ENCODE results near the gene DST. TPM values are rescaled to one million over a fixed set of nuclear protein-coding genes. Genes with fewer than 3 reads are reported as not detected.

Gene DST
- total RNA-seq, 2 experiments from 2014 or later, result 5.7 to 5.9 TPM

DNA sequence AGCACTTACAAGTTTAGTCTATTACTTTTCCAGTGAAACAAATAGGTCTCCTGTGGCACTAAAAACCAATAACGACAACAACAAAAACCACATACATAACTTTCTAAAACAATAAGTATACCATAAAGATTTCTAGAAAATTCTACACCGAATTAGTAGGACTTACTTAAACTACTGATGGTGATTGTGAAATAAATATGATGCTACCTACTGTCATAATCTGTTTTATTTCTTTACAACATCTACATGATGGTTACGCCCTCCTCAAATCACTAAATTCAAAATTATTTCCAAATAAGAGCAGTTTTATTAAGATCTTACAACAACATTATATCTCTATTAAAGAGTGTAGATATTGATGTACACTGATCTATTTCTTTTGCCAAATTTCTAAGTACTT is 147.0 kb downstream of the DST start:
- Histone ChIP-seq H3K27me3 (ENCODE audit: control insufficient read depth in 1 of 2, insufficient read depth in 2 of 2, low read length in 2 of 2) (no peaks in the 10 kb centered on the region), H3K36me3 (ENCODE audit: insufficient read depth, low read length) (no peaks in the 10 kb centered on the region), H3K4me1 (ENCODE audit: insufficient read depth, low read length) (no peaks in the 10 kb centered on the region), H3K27ac (ENCODE audit: low read depth in 1 of 2, low read length in 2 of 2) (no peak overlapping the region), H3K4me3 (ENCODE audit: low read length) (no peak overlapping the region), H3K9me3 (ENCODE audit: control insufficient read depth in 1 of 2, insufficient read depth in 1 of 2, low read length in 2 of 2) (no peaks in the 10 kb centered on the region)
- no peaks in the 10 kb centered on the region for H3K4me1 Mint-ChIP-seq (ENCODE audit: low read depth)
- ATAC-seq (ENCODE audit: poor library complexity) (no peak), DNase-seq (no peak)
- no peaks in the 10 kb centered on the region for H3K9me3 Mint-ChIP-seq
- H3K27me3 Mint-ChIP-seq, result no peaks in the 10 kb centered on the region
- no peaks in the 10 kb centered on the region for H3K36me3 Mint-ChIP-seq (ENCODE audit: low read depth)
- H3K27ac Mint-ChIP-seq, result no peak overlapping the region
- CTCF ChIA-PET, result no interaction called here
- POLR2A ChIA-PET, result no interaction called here
- TF ChIP-seq, protein P1, sequence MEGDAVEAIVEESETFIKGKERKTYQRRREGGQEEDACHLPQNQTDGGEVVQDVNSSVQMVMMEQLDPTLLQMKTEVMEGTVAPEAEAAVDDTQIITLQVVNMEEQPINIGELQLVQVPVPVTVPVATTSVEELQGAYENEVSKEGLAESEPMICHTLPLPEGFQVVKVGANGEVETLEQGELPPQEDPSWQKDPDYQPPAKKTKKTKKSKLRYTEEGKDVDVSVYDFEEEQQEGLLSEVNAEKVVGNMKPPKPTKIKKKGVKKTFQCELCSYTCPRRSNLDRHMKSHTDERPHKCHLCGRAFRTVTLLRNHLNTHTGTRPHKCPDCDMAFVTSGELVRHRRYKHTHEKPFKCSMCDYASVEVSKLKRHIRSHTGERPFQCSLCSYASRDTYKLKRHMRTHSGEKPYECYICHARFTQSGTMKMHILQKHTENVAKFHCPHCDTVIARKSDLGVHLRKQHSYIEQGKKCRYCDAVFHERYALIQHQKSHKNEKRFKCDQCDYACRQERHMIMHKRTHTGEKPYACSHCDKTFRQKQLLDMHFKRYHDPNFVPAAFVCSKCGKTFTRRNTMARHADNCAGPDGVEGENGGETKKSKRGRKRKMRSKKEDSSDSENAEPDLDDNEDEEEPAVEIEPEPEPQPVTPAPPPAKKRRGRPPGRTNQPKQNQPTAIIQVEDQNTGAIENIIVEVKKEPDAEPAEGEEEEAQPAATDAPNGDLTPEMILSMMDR (IDR thresholded peaks at IDR 0.05), result no peak
- intact Hi-C loops (cut with DNase I, micrococcal nuclease), result no loop called here
- no peak overlapping the region for H3K4me3 Mint-ChIP-seq

DNA sequence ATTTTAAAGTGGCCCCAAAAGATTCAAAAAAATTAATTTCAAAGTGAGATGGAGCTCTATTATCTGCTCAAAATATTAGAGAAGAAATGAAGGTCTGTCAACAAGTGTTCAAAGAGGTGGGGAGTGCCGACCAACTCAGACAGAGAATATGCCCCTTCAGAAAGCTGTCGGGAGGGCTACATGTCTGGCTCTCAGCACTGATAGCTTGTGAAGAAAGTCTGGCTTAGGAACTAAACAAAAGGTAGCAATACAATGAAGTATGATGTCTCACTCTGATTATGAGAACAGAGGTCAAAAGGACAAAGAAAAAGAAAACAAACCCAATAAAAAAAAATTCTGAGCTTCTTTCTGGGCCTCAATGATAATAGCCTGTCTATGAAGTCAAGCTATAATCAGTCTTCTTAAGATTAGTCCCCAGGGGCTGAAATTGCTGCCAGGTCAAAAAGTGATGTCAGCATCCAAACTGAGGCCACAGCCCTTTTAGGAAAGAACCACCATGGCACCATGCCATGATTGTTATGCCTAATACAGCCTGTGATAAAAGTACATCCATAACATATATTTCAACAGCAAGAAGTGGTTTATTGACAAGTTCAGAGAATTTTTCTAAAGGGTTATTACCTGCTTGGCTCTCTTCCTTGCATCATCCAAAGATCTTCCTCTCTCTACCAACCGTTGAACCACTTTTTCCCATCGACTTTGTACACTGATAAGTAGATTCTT is 150.9 kb downstream of the DST start:
- H3K27me3 ChIP-seq (ENCODE audit: control insufficient read depth in 1 of 2, insufficient read depth in 2 of 2, low read length in 2 of 2), result no peaks in the 10 kb centered on the region
- no peaks in the 10 kb centered on the region for H3K27me3 Mint-ChIP-seq
- H3K4me1 ChIP-seq (ENCODE audit: insufficient read depth, low read length), result no peaks in the 10 kb centered on the region
- no peaks in the 10 kb centered on the region for H3K36me3 Mint-ChIP-seq (ENCODE audit: low read depth)
- H3K27ac Mint-ChIP-seq, result no peak overlapping the region
- no peaks in the 10 kb centered on the region for H3K9me3 ChIP-seq (ENCODE audit: control insufficient read depth in 1 of 2, insufficient read depth in 1 of 2, low read length in 2 of 2)
- H3K36me3 ChIP-seq (ENCODE audit: insufficient read depth, low read length), result no peaks in the 10 kb centered on the region
- ChIA-PET CTCF (no interaction called here), POLR2A (no interaction called here)
- no peaks in the 10 kb centered on the region for H3K4me1 Mint-ChIP-seq (ENCODE audit: low read depth)
- ATAC-seq (ENCODE audit: poor library complexity) (no peak), DNase-seq (no peak)
- no peaks in the 10 kb centered on the region for H3K9me3 Mint-ChIP-seq
- intact Hi-C loops (cut with DNase I, micrococcal nuclease), result no loop called here
- H3K4me3 Mint-ChIP-seq, result no peak overlapping the region
- TF ChIP-seq, protein P1 (IDR thresholded peaks at IDR 0.05), result no peak
- H3K27ac ChIP-seq (ENCODE audit: low read depth in 1 of 2, low read length in 2 of 2), result no peak overlapping the region
- no peak overlapping the region for H3K4me3 ChIP-seq (ENCODE audit: low read length)

DNA sequence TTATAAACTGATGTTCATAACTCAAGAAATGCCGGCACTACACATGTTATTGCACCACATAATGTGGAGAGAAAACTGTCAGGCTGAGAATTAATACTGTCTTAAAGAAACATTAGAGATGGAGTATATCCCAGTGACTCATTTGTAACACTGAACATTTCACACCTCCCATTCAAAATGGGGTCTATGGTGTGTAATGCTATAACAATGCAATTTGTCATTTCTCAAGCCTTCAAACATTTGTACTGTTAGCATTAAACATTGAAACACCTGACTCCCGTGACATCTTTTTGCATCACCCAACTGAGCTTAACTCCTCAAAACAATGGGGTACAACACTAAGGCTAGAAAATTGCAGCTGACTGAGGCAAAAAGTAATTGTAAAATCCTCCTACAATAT is 151.7 kb downstream of the DST start:
- Mint-ChIP-seq H3K27me3 (no peaks in the 10 kb centered on the region), H3K36me3 (ENCODE audit: low read depth) (no peaks in the 10 kb centered on the region), H3K4me3 (no peak overlapping the region), H3K9me3 (no peaks in the 10 kb centered on the region), H3K4me1 (ENCODE audit: low read depth) (no peaks in the 10 kb centered on the region), H3K27ac (no peak overlapping the region)
- Histone ChIP-seq H3K27me3 (ENCODE audit: control insufficient read depth in 1 of 2, insufficient read depth in 2 of 2, low read length in 2 of 2) (no peaks in the 10 kb centered on the region), H3K4me1 (ENCODE audit: insufficient read depth, low read length) (no peaks in the 10 kb centered on the region), H3K36me3 (ENCODE audit: insufficient read depth, low read length) (no peaks in the 10 kb centered on the region), H3K9me3 (ENCODE audit: control insufficient read depth in 1 of 2, insufficient read depth in 1 of 2, low read length in 2 of 2) (no peaks in the 10 kb centered on the region), H3K4me3 (ENCODE audit: low read length) (no peak overlapping the region), H3K27ac (ENCODE audit: low read depth in 1 of 2, low read length in 2 of 2) (no peak overlapping the region)
- ChIA-PET POLR2A (no interaction called here), CTCF (no interaction called here)
- ATAC-seq (ENCODE audit: poor library complexity) (no peak), DNase-seq (no peak)
- intact Hi-C loops (cut with DNase I, micrococcal nuclease), result no loop called here
- TF ChIP-seq, protein P1 (IDR thresholded peaks at IDR 0.05), result no peak

All from CD4-positive, alpha-beta T cell (primary cell).